ENCODE measurements around the gene CACHD1. TPM values are rescaled to one million over a fixed set of nuclear protein-coding genes. Genes with fewer than 3 reads are reported as not detected.

The CACHD1 gene
- 3.1 and 4.2 TPM in 2 replicates for total RNA-seq

- DNase-seq (ENCODE audit: low read depth in 2 of 2) = peak; percentile 87 to 91
Observed at GRCh38 chr1:64469977-64470664, at the start of gene CACHD1. Gene CACHD1 (plus strand): TSS chr1:64470129. CDS start chr1:64470745, 616 bp downstream.

GRCh38 chr1:64421377-64421776 is 48.6 kb upstream of the CACHD1 start:
- no peak for DNase-seq (ENCODE audit: low read depth in 2 of 2)

GRCh38 chr1:64423526-64423925 is 46.4 kb upstream of the CACHD1 start:
- DNase-seq (ENCODE audit: low read depth in 2 of 2) = no peak

GRCh38 chr1:64424412-64424811 is 45.5 kb upstream of the CACHD1 start:
- DNase-seq (ENCODE audit: low read depth in 2 of 2) = no peak

- DNase-seq (ENCODE audit: low read depth in 2 of 2) = no peak
Observed at GRCh38 chr1:64425521-64425920, 44.4 kb upstream of the CACHD1 start.

- DNase-seq (ENCODE audit: low read depth in 2 of 2) = no peak
Observed at GRCh38 chr1:64426681-64427080, 43.2 kb upstream of the CACHD1 start.

- DNase-seq (ENCODE audit: low read depth in 2 of 2) = no peak
Observed at GRCh38 chr1:64427879-64428278, 42.0 kb upstream of the CACHD1 start.

GRCh38 chr1:64433308-64433707 is 36.6 kb upstream of the CACHD1 start:
- DNase-seq (ENCODE audit: low read depth in 2 of 2) = no peak

- DNase-seq (ENCODE audit: low read depth in 2 of 2) = no peak
Observed at GRCh38 chr1:64433747-64434146, 36.2 kb upstream of the CACHD1 start.

- no peak for DNase-seq (ENCODE audit: low read depth in 2 of 2)
Observed at GRCh38 chr1:64435000-64435399, 34.9 kb upstream of the CACHD1 start.

- no peak for DNase-seq (ENCODE audit: low read depth in 2 of 2)
Observed at GRCh38 chr1:64437453-64437852, 32.5 kb upstream of the CACHD1 start.

GRCh38 chr1:64440183-64440826 is 29.6 kb upstream of the CACHD1 start:
- no peak for DNase-seq (ENCODE audit: low read depth in 2 of 2)

- no peak for DNase-seq (ENCODE audit: low read depth in 2 of 2)
Observed at GRCh38 chr1:64451440-64451839, 18.5 kb upstream of the CACHD1 start.

- DNase-seq (ENCODE audit: low read depth in 2 of 2) = no peak
Observed at GRCh38 chr1:64453688-64454087, 16.2 kb upstream of the CACHD1 start.

GRCh38 chr1:64458915-64459314 is 11.0 kb upstream of the CACHD1 start:
- no peak for DNase-seq (ENCODE audit: low read depth in 2 of 2)

GRCh38 chr1:64459743-64460142 is 10.2 kb upstream of the CACHD1 start:
- DNase-seq (ENCODE audit: low read depth in 2 of 2) = no peak

- DNase-seq (ENCODE audit: low read depth in 2 of 2) = no peak
Observed at GRCh38 chr1:64466033-64466432, 3.9 kb upstream of the CACHD1 start.

GRCh38 chr1:64469116-64469976 is 583 bp upstream of the CACHD1 start:
- peak; percentile 19 for DNase-seq (ENCODE audit: low read depth in 2 of 2)

GRCh38 chr1:64470665-64471217 is 812 bp downstream of the CACHD1 start:
- DNase-seq (ENCODE audit: low read depth in 2 of 2) = peak; percentile 46 to 51

GRCh38 chr1:64471218-64472039 is 1.5 kb downstream of the CACHD1 start:
- DNase-seq (ENCODE audit: low read depth in 2 of 2) = peak; percentile 23 to 37

- no peak for DNase-seq (ENCODE audit: low read depth in 2 of 2)
Observed at GRCh38 chr1:64472040-64472376, 2.1 kb downstream of the CACHD1 start.
